T47D (cell line): ENCODE measurements around the gene RNU6-7.

Experiments
- DNase-seq, 2 experiments: peaks; one replicate each; pipeline versions ENCODE4 v3.0.0 to v3.0.0-alpha.2; 2011 to 2012; ENCODE audit warnings: low read depth in 1 of 2, low spot score in 1 of 2
- JUND ChIP-seq: IDR thresholded peaks from 2 replicates; pipeline ENCODE4 v1.6.1; 2012; ENCODE audit warnings: low read depth
- in situ Hi-C: cut with HindIII; loops from 2 replicates; pipeline ENCODE4 v1.10.0; 2016; ENCODE audit warnings: low sequenced_read_pairs, low pct_unique_long_range_greater_than_20kb

Gene RNU6-7

DNA sequence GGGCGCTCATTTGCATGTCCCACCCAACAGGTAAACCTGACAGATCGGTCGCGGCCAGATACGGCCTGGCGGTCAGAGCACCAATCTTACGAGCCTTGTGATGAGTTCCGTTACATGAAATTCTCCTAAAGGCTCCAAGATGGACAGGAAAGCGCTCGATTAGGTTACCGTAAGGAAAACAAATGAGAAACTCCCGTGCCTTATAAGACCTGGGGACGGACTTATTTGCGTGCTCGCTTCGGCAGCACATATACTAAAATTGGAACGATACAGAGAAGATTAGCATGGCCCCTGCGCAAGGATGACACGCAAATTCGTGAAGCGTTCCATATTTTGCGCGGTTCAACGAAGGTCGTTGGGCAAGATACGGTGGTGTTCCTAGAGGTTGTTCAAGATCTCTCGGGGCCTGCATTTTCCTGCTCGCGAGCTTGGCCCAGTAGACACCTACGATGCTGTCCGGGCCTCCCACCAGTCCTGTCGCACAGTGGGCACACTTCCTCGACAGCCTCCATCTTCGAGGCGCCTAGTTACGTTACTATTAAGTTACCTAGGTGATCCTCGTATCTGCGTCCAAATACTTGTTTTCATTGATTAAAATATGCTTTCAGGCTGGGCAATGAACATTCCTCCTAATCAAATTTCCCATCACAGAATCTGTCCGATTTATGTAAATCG lies at the start of gene RNU6-7:
RNU6-7 (plus strand) TSS at position 230 of the 675 bp plus-strand sequence.
- TF ChIP-seq JUND = no peak
- peak in 1 of 2 experiments; percentile 69 for DNase-seq
- in situ Hi-C loops = no loop called here

DNA sequence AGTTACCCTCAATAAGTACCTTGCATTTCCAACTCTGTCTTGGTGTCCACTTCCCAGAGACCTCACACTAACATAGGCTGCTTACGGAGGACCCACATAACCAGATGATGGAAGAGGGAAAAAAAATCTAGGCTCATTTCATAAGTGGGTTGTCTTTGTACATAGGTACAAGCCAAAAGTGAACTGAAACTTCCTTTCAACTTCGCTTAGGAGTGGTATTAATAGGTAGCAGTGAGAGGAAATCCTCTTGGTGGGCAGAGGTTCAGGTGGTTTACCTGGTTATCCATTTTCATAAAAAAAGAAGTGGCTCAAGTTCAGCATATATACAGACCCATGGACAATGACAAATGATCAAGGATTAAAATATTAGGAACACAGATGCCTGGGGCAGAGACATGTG lies 35.8 kb upstream of the RNU6-7 start:
- no peak for TF ChIP-seq JUND
- in situ Hi-C loops = no loop called here
- no peak for DNase-seq

DNA sequence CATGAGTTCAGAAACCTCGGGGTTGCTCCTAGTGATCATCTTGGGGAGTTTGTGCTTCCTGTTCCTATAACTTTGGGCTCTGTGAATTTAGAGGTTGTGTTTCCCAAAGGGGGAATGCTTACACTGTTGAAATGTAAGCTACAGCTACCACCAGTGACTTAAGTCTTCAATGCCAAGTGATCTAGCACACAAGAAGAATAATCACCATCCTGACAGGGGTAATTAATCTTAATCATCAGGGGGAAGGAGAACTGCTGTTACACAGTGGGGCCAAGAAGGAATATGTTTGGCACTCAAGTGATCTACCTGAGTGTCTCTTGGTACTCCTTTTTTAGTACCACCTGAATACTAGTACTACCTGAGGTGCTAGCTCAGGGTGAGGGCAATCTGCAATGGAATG lies 34.9 kb upstream of the RNU6-7 start:
- in situ Hi-C loops = no loop called here
- no peak for DNase-seq
- no peak for TF ChIP-seq JUND

DNA sequence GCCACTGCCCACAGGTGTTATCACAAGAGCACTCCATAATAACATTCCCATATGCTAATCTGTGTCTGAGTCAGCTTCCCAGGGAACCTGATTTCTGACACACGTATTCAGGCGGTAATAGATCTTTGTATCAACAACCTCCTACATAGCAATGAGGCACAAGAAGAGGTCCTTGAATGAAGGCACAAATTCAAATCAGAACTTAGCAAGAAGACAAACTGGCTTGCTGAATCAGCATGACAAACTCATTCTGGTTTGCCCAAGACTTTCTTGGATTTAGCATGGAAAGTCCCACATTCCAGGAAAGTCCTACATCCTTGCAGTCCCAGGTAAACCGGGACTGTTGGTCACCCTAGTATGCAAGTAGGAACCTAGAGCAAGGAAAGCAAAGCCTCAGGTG lies 33.9 kb upstream of the RNU6-7 start:
- in situ Hi-C loops = no loop called here
- TF ChIP-seq JUND = no peak
- no peak for DNase-seq

DNA sequence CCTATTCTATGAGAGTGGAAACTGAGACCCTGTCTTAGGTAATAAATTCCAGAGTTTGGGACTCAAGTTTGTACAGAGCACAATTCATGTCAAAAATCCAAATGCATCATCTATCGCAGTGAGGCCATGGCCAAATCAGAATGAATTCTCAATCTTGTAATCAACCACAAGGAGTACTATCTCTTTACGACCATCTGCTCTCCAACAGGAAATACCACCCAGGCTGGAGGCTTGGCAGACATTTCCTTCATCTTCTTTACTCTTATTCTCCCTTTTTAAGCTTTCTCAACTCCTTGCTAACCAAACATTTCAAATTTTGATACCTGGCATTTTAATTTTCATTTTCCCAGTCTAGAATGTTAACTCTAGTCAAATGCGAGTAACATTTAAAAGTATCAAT lies 32.7 kb upstream of the RNU6-7 start:
- DNase-seq = no peak
- in situ Hi-C loops = no loop called here
- TF ChIP-seq JUND = no peak

DNA sequence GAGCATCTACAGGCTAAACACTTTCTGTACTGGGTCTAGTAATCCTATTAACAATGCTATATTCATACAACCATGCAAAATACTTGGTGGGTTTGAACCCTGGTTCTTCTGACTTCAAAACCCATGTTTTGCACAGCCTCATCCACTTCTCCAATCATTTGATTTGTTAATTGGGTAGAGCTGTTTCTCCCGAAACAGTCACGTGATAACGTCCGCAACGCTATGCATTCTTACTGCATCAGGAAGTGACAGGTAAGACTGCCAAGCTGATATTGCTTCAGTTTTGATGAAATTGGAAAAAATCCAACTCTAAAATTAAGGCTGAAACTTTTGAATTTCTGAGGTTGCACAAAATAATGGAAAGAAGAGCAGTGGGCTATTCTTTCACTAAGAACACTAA lies 30.4 kb upstream of the RNU6-7 start:
- no peak for TF ChIP-seq JUND
- no peak for DNase-seq
- in situ Hi-C loops = no loop called here

DNA sequence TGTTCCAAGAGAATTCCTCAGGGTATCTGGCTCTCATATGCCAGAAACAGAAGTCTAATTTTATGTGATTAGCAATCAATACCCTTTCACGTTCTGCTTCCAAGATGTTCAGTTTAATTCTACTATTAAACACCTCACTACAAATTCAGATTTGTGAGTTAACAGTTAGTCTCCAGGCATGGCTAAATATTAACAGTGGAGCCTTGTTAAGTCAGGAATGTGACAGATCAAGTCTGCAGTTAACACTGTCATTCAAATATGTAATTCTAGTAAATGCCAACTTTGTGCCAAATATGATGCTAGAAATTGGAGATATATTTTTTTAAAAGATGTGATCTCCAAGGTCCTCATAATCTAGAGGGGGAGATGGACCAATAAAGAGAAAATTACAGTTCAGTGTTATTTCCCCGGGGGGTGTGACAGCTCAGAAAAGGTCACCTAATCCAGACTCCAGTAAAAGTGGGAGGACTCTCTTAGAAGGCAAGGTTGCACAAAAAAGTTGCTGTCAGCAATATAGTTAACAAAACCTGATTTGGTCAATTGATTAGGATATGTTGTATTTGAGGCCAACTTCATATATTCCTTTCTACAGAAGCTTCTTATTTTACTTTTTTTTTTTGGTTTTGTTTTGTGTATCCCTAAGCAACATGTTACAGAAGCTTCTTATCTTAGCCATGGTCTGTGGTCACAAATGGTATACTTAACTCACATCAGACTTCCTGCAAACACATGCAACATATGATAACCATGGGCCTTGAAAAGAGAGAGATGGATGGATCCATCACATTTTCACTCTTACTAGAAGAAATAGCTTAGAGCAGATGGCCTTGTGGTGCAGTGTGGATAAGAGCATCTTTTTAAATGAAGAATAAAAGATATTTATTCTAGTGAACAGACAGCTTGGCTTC lies 18.4 kb upstream of the RNU6-7 start:
- DNase-seq = peak in 1 of 2 experiments; percentile 49
- TF ChIP-seq JUND = no peak; the same call in 1 of the 2 replicates

DNA sequence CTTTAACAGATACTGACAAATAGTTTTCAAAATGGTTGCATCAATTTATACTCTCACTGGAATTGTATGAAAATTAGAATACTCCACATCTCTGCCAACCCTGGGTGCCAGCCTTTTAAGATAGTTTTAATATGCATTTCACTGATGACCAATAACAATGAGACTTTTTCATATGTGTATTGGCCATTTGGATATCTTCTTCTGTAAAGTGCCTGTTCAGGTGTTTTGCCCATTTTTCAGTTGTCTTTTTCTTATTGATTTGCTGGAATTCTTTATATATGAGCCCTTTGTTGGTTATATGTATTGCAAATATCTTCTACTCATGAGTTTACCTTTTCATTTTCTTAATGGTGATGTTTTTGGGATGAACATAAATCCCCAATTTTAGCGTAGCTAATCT lies 16.7 kb upstream of the RNU6-7 start:
- DNase-seq = no peak
- in situ Hi-C loops = no loop called here
- no peak for TF ChIP-seq JUND

More for the DNA sequence above, 18.4 kb upstream of the RNU6-7 start:
- in situ Hi-C loops = no loop called here

DNA sequence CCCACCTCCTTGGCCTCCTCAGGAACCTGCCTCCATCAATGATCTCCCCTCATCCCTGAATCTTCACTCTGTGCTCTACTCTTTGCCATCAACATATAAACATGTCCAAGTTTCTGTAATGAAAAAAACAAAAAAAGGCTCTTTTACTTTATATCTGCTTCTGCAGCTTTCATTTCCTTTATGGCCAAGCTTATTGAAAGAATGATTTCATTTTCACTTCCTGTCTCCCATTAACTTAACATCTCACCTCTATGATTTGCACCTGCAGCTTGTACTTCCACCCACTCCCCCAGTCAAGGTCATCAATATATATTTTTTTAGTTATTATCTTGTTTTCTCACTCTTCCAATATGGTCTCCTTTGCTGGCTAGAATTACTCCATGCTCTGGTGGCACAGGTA lies 15.6 kb upstream of the RNU6-7 start:
- DNase-seq = no peak
- no peak for TF ChIP-seq JUND
- in situ Hi-C loops = no loop called here

DNA sequence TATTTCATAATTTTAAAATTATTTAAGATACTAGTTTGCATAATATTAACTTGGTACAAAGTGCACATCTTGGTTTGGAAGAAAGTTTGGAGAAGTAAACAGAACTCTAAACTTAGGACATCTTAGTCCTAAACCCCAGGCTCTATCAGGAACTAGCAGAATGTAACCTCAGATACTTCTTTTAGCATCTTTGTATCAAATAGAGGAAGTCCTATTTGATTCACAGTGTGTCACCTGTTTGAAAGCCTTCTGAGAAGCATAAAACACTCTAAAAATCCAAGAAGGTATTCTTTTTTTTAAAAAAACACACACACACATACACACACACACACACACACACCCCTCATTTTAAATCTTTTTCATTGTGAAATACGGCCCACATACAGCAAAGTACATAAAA lies 12.0 kb upstream of the RNU6-7 start:
- no peak for TF ChIP-seq JUND
- in situ Hi-C loops = no loop called here
- DNase-seq = no peak

DNA sequence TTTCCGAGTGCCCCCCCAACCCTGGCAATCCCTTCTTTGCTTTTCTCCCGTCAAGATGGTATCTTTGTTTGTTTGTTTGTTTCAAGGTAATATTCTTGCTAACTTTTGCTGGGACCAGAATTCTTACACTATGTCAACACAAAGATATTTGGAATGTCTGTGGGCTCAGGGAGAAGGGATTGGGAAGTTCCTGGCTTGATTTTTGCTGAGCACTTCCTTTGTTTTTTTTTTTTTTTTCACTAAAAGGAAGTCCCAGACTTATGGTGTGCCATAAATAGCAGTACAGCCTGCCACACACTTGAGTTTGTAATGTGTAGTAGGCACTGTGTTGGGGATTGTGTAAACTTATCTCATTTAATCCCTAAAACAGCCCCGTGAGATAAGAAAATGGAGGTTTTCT lies 11.2 kb upstream of the RNU6-7 start:
- in situ Hi-C loops = no loop called here
- DNase-seq = peak in 1 of 2 experiments; percentile 61
- no peak for TF ChIP-seq JUND

DNA sequence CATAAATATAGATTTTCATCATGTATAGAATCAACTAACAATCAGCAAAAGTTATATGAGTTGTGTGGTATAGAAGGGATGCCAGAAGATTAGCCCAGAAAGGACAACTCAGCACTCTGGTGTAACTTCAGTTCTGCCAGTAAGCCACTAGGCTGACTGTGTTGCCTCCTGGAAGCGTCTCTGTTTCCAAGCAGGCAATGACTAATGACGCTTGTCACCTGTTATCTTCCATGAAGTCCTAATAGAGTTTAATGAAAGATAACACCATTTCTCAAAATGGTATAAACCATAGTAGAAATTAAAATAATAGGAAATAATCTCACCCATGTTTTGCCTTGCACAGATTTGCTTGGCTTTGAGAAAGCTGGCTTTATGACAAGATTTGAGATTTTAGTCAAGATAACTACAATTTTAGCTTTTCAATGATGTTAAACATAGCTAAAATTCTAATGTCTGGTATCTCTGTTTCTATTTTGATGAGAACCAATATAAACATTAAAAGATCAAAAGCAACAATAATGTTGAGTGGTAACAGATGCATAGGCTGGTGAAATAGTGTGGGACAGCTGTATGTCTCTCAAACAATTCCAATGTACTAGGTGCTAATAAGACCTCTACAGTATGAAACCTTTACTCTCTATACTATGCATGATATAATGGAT lies 9.0 kb upstream of the RNU6-7 start:
- in situ Hi-C loops = no loop called here
- no peak for TF ChIP-seq JUND

DNA sequence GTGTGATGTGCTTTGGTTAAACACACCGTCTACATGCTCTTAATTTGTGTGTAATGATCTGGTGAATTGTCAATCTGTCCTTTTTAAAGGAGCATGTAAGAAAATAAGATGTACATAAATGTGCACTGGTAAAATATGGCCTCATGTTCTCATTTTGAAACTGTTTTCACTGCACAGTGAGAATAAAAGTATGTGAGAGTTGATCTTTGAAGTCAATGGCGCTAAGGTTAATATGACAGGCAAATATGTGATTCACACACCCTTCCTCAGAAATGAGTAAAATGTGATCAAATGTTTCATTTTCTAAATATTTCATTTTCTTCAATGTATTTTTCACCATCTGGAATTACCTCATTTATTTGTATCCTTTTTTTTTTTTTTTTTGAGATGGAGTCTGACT lies 8.3 kb upstream of the RNU6-7 start:
- in situ Hi-C loops = no loop called here

More for the DNA sequence above, 9.0 kb upstream of the RNU6-7 start:
- no peak for DNase-seq

More for the DNA sequence above, 8.3 kb upstream of the RNU6-7 start:
- TF ChIP-seq JUND = no peak
- no peak for DNase-seq
